ENCODE measurements around the gene ARPIN.
A peak's percentile ranks its signal among the peaks of the same experiment; 100 is the strongest.
"Not testable (repeated sequence)": the region's sequence is repeated elsewhere in the genome, so short reads cannot be mapped to it uniquely, and the experiment has no call there.

ARPIN gene

DNA sequence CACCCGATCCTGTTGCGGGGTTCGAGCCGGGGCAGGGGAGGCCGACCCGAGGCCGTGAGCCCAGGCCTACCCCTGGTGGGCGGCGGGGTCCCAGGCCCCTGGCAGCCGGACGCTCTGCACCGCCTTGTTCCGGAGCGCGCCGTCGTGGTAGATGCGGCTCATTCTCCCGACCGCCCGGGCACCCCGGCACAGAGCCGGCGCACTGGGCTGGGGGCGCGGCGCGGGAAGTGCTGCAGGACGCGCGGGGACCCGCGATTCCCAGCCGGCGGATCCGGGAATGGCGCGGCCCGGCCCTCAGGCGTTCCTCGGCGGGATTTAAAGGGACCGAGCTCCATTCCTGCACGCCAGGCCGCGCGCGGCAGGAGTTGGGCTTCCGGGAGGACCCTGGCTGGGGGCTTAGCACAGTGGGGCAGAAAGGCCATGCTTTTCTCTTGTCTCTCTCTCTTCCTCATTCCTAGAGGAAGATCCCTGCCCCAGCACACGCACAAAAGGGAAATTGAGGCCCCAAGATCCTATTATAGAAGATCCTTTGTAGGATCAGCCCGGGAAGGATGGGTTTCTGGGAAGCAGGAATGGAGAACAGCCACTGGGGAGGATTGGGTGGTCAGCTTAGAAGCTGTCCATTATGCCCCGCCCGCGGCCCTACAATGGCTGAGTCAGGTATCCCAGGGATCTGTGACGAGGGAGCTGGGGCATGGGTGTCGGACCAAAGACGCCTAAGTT is at the start of gene ARPIN:
Gene ARPIN, minus strand, starts transcription at position 279 of the 723 bp plus-strand sequence. Its CDS starts 117 bp downstream, at position 162.
- peak; percentile 72 for DNase-seq (ENCODE audit: low spot score)

GRCh38 chr15:89958107-89958805 is 45.5 kb upstream of the ARPIN start:
- no peak for DNase-seq (ENCODE audit: low spot score)

GRCh38 chr15:89955449-89955998 is 42.8 kb upstream of the ARPIN start:
- not testable (repeated sequence) for DNase-seq (ENCODE audit: low spot score)

GRCh38 chr15:89954541-89954940 is 41.8 kb upstream of the ARPIN start:
- DNase-seq (ENCODE audit: low spot score), result no peak

DNA sequence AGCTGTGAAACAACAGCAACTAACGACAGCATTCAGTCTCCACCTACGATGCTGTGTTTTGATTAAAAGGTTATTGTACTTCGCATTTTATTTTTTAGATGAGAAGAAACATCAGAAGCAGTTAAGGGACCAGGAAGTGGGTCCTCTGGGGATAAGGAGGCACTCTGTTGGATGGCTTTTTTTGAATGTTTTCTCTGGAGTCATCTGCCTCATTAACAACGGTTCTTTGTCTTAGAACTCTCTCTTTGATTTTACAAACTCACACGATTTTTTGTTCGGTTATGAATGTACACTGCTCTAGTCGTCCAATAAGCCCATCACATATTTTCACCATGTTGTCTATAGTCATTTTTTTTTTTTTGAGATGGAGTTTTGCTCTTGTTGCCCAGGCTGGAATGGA is 36.0 kb upstream of the ARPIN start:
- no peak for DNase-seq (ENCODE audit: low spot score)

DNA sequence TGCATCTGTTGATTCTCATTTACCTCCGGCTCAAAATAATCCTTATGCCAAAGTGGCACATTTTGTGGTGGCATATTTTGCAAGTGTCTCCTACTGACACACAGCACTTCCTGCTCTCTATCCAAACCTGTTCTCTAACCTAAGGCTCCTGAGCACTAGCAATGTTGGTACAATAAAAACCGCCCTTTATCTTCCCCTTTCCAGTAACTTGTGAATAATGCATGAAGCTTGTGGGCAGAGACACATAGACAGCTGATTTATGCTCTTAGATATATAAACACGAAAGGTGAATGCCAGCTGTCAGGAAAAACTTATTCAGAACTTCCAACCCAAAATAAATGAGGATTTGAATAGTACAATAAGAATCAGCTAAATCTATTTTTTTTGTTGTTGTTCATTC is 34.6 kb upstream of the ARPIN start:
- no peak for DNase-seq (ENCODE audit: low spot score)

GRCh38 chr15:89946681-89947299 is 34.0 kb upstream of the ARPIN start:
- no peak for DNase-seq (ENCODE audit: low spot score)

GRCh38 chr15:89943721-89944120 is 31.0 kb upstream of the ARPIN start:
- not testable (repeated sequence) for DNase-seq (ENCODE audit: low spot score)

- DNase-seq (ENCODE audit: low spot score), result no peak
These were observed 27.2 kb upstream of the ARPIN start for GRCh38 chr15:89939910-89940309.

DNA sequence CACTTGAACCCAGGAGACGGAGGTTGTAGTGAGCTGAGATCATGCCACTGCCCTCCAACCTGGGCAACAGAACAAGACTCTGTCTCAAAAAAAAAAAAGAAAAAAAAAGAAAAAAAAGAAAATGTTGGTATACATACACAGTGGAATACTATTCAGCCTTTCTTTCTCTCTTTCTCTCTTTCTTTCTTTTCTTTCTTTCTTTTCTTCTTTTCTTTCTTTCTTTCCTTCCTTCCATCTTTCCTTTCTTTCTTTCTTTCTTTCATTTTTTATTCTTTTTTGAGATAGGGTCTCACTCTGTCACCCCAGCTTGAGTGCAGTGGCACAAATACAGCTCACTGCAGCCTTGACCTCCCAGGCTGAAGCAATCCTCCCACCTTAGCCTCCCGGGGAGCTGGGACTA is 26.6 kb upstream of the ARPIN start:
- not testable (repeated sequence) for DNase-seq (ENCODE audit: low spot score)

DNA sequence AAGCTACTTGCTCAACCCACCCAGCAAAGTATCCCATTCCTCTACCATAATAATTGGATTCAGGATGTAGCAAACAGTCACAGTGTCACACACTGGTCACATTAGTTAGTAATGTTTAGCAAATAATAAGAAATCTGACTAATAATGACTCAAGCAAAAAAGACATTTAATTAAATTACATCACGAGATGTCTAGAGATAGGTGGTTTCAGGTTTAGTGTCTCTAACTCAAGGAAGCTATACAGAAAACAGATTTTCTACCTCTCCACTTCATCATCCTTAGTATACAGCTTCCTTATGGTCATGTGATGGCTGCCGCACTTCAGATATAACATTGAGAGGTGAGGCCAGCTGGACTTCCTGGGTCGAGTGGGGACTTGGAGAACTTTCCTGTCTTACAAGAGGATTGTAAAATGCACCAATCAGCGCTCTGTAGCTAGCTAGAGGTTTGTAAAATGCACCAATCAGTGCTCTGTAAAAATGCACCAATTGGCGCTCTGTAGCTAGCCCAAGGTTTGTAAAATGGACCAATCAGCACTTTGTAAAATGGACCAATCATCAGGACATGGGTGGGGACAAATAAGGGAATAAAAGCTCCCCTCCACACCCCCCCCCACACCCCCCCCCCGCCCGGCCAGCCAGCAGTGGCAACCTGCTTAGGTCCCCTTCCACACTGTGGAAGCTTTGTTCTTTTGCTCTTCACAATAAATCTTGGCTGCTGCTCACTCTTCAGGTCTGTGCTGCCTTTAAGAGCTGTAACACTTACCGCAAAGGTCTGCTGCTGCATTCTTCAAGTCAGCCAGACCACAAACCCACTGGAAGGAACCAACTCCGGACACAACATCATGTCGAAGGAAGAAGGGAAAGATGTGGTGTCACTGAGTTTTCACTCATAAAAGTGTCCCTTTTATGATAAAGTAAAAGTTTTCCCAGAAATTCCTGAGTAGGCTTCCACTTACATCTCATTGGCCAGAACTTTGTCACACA is 24.9 kb upstream of the ARPIN start:
- DNase-seq (ENCODE audit: low spot score), result no peak

DNA sequence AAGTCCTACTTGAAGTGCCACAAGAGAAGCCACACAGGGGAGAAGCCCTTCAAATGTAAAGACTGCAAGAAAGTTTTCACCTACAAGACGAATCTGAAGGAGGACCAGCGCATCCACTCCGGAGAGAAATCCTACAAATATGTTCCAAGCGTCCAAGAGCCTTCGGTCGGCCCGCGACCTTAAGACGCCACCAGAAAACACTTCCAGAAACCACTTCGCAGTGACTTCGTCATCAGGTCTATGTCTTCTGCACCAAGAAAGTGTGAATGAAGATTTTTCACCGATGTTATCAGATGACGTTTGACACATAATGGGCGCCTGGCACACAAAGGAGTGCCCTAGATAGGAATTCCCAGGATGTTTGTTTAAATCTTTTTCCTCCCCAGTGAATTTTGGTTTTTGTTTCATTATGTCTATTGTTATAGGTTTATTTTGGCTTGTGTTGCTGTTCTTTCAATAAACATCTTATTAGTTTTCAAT is 24.1 kb upstream of the ARPIN start:
- DNase-seq (ENCODE audit: low spot score), result no peak

DNA sequence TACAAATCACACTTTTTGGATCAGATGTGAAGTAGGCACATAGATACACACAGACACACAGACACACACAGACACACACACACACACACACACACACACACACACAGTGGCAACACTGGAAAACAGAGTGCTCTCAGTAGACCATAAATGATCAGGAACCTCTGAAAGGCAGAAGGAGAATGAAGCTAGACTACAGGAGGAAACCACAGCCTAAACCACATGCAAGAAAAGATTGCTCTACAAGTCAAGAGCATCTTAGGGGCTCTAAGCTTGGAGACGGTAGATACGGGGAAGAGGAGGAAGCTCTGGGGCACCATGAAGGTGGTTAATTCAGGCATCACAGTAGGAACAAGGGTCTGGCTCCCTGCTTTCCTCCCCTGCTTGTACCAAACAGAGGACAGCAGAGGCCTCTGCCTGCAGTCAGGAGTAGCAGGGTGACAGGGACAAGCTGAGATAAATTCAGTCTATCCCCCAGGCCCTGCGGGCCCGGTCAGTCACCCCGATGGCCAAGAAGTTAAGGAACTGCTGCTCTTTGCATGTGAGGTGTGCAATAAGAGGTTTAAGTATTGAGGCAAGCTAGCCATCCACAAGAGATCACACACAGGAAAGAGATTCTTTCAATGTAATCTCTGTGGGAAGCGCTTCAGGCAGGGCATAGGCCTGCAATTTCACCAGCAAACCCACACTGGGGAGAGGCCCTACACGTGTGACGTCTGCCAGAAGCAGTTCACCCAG is 23.5 kb upstream of the ARPIN start:
- DNase-seq (ENCODE audit: low spot score), result no peak

DNA sequence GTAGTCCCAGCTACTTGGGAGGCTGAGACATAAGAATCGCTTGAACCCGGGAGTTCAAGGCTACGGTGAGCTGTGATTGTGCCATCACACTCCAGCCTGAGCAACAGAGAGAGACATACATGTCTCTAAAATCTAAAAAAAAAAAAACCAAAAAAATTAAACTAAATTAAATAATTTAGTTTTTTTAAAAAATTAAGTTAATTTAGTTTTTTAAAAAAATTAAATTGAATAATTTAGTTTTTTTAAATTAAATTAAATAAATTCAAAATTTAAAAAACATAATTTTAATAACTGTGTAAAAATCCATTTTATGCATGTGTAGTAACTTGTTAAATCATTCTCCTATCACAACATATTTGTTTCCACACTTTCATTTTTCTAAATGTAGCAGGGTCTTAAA is 20.1 kb upstream of the ARPIN start:
- DNase-seq (ENCODE audit: low spot score), result no peak

- DNase-seq (ENCODE audit: low spot score), result no peak
These were observed 15.7 kb upstream of the ARPIN start for GRCh38 chr15:89928421-89928820.

DNA sequence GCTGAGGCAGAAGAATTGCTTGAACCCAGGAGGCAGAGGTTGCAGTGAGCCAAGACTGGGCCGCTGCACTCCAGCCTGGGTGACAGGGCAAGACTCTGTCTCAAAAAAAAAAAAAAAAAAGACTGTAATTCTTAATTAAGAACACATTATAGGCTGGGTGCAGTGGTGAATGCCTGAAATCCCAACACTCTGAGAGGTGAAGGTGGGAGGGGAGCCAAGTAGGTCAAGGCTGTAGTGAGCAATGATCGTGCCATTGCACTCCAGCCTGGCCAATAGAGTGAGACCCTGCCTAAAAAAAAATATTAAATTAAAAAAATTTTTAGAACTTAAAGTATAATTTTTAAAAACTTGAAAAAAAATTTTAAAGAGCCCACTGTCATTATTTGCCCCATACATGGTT is 13.4 kb upstream of the ARPIN start:
- no peak for DNase-seq (ENCODE audit: low spot score)

- DNase-seq (ENCODE audit: low spot score), result no peak
These were observed 4.8 kb upstream of the ARPIN start for GRCh38 chr15:89917442-89918101.

DNA sequence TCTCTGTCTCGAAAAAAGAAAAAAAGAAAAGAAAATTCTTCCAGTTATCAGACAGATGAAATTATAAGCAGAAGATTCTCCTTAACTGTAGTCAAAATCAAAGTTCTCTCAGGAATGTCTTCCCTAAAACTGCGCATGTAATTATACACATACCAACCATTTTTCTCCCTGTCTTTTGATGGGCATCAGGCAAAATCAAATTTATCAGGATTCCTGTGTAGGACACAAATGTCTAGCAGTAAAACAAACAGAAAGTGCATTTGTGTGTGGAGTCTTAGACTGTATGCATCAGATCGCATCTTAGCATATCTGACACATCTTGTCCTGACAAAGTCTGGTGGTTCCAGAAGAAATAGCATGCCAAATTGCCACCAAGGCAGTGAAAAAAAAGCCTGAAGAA is 3.9 kb upstream of the ARPIN start:
- DNase-seq (ENCODE audit: low spot score), result no peak

DNA sequence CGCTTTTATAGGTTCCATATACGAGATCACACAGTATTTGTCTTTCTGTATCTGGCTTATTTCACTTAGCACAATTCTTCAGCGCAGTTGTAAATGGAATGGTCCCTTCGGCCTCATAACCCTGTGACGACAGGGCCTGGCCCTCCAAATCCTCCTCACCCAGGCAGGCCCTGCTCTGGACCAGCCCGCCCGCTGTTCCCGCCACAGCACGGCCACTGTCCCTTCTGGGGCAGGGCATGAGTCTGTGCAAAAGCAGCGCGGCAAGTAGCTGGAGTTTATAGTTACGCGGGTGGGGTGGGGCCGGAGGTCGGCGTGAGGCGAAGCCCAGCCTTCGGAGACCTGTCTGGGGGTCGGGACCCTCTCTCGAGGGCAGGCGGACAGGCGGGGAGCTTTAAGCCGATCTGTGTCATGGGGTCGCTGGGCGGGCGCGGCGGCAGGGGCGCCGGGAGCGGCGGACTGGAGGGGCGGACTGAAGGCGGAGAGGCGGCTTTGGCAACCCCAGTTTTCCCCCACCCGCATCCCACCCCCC is 543 bp downstream of the ARPIN start:
- DNase-seq (ENCODE audit: low spot score), result peak; percentile 52
